Stimulated activated CD4-positive, alpha-beta T cell treated with anti-CD3 and anti-CD28 coated beads, TNF-alpha, amount 100 ng/mL, for 24 hours (primary cell): ENCODE data around the gene MDH1B.
"Not testable (repeated sequence)": the region's sequence is repeated elsewhere in the genome, so short reads cannot be mapped to it uniquely, and the experiment has no call there.

Experiments
- DNase-seq, 3 experiments: peaks; one replicate each; pipeline ENCODE4 v3.0.0-alpha.2; 2020; ENCODE audit warnings: low read depth in 3 of 3

Gene MDH1B

DNA sequence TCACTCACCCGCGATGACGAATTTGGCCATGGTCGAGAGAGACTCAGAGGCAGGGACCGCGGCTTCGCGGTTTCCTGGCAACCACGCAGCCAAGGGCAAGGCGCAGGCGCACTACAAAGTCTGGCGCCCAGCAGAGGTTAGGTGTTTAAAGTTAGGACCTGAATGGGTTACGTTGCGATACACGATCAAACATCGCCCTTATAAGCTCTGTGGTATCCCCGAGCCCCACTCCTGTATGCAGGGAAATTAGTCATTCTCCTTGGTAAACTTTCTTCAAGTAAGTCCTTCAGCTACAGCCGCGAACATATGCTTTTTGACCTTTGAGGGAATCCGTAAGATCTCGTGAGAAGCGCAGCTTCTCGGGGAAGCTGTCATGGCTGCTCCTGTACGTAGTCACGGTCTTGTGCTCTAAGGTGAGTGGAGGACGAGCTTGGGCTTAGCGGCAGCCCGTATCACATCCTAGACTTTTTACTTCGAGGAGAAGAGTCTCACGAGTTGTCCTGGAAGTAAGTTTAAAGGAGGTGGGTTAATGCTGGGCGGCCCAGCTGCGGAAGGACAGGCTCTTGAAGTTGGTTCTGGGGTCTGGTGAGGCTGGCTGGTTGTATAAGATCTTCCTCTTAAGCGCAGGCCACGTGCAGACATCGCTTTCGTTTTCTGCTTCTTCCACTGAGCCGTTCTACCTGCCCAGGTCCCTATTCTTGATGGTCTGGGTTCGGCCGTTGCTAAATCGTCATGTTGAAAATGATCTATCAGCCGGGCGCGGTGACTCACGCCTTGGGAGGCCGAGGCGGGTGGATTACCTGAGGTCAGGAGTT lies at the start of gene MDH1B, which contains the start of gene FASTKD2:
Gene MDH1B (minus strand): TSS at position 87 of the 815 bp plus-strand sequence. CDS start 57 bp downstream, at position 30.
Gene FASTKD2 (plus strand): TSS at position 365 of the 815 bp plus-strand sequence. CDS start 1,088 bp downstream, outside the sequence.
- peak; percentile 64 to 85 (median 74) for DNase-seq

DNA sequence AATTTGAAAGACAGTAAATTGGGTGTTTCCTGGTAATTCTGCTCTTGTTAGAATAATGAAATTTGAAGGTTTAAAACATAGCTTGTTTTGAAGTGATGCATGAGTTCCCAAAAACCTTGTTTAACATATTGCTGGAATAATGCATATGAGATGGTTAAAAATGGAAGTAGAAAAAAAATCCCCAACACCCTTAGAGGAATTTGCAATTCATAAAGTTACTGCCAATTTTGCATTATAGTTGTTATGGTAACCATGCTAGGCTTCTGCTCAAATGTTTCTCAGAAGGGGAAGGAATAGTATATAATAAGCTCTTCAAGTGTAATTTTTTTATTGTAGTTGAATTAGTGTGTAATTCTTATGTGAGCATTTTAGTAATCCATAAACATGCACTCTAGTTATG lies 49.4 kb upstream of the MDH1B start:
- DNase-seq = no peak

DNA sequence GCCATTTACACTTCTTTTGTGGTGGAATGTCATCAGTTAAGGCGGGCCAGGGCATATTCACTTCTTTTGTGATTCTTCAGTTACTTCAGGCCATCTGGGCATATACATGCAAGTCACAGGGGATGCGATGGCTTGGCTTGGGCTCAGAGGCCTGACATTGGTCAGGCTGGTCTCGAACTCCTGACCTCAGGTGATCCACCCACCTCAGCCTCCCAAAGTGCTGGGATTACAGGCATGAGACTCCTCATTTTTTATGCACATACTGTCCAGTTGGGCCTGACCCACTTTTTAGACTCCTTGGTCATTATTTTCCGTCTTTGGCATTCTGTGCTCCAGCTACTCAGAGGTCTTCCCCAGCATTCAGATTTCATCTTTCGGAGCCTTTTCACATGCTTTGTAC lies 47.3 kb upstream of the MDH1B start:
- not testable (repeated sequence) for DNase-seq

DNA sequence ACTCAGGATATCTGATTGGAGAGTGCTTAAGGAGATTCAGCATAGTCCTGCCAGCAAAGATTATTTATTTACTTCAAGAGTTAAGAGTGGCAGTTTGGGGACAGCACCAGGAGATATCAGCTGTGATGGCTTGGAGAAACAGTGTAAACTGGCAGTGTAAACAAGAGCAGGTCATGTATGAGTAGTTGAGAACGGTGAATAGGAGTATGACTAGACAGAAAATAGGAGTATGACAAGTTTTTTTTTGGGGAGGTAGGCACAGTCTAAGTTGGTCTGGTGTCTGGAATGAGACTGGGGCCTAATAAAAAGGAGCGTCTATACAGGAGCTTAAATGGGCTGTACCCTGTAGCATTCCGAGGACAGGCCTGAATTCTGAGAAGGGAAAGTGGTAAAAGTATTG lies 42.5 kb upstream of the MDH1B start:
- not testable (repeated sequence) for DNase-seq

DNA sequence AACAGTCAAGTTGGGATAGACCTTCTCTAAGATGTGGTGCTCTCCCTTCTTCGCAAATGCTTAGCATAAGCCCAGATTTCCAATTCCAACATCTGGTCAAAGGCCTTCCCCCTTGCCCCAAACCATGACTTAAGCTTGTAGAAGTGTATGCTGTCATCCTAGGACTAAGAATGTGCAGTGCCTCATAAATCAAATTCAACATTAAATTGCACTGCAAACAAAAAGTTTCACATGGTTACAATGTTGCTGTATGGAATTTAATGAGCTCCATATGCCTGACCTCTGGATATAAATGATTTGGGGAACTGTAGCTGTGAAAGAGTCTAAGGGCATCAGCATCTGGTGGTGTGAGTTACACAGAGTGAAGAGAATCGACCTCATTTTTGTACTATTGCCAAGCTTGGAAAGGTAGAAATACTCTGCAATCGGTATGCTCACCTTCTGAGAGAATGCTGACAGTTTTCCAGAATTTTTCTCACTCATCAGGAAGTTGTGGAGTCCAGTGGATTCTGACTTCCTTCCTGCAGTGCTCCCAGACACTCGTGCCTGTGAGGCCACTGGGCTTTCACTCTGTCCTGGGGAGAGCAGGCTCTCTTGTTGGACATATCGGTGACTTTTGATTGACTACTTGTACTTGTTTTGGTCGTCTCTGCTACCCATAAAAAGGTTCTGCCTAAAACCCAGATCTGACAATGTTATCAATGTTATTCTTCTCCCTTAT lies 40.9 kb upstream of the MDH1B start:
- no peak for DNase-seq

DNA sequence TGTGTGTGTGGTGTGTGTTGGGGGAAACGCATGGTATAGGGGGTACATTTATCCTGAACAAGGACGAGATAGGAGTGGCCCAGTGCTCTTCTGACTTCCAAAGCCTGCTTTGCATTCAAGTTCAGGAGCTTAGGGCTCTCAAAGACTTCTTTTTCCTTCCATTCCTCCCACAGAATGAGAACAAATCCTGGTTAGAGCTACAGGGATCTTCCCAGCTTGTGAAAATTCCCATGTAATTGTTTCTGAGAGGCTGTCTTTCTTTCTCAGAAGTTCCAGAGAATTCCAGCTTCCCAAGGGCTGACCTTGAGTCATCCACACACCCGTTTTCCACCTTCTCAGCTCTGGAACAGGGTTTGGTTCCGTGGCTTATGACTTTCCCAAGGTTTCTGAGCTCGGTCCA lies 39.2 kb upstream of the MDH1B start:
- DNase-seq = no peak

DNA sequence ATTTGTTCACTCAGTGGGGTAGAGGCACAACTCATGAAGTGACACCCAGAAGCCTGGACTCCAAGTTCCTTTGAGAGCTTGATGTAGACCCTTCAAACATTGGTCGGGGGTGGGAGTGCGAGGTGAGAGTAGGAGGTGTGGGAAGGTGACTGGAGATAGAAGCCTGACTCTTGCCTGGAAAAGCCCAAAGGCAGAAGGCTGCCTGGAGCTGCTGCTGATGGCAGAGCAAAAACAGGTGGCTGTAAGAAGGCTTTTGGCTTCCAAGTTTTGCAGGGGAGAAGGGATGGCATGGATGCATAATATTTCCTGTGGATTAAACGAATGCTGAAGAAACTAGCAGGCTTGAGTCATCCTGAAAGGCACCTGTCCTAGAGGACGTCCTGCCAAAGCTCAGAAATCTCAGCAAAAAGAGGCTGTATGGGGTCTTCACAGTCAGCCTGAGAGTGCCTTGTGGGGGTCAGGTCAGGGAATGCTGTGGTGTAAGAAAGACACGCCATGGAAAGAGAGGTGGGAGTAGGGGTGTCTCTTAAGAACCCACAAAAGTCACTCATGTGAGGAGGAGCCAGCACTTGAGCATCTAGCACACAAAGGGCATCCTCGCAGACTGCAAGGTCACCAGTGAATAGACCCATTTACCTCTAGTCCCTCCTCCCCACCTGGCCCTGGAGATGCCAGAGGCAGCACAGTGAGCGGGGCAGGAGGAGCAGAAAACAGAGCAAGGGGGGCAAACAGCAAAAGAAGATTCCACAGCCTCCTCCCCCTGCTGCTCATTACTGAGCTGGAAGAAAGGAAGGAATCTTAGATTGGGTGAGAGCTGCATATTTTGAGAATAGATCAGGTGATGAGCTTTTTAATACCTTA lies 37.8 kb upstream of the MDH1B start:
- DNase-seq = no peak

DNA sequence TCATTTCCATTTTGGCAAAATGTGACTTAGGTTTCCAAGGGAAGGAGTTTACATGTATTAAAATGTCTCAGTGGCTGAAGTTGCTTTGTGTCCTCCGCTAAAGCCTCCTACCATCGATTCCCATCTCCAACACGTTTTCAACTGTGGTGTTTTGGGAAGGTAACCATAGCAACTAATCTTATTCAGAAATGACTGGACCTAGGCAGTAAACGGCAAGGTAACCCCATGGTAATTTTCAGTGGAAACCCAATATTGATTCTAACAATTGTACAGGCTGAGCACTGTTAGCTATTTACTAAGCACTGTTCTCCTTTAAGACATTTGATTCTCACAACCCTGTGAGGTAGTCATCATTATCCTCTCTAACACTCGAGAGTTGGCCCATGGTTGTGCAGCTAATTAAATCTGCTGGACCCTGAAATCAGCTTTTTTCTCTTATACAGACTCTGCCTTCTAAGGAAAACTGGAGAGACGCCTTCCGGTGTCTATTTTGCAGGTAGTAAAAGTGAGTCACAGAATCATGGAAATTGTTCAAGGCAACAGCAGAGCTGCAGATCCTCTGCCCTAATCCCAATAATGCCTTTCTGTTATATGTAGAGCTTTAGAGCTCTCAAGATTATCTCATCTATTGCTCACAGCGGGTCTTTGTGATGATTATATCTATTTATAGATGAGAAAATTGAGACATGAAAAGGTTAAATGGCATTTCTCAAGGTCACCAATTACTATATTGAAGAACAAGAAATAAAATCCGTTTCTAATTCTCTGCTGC lies 36.5 kb upstream of the MDH1B start:
- no peak for DNase-seq

DNA sequence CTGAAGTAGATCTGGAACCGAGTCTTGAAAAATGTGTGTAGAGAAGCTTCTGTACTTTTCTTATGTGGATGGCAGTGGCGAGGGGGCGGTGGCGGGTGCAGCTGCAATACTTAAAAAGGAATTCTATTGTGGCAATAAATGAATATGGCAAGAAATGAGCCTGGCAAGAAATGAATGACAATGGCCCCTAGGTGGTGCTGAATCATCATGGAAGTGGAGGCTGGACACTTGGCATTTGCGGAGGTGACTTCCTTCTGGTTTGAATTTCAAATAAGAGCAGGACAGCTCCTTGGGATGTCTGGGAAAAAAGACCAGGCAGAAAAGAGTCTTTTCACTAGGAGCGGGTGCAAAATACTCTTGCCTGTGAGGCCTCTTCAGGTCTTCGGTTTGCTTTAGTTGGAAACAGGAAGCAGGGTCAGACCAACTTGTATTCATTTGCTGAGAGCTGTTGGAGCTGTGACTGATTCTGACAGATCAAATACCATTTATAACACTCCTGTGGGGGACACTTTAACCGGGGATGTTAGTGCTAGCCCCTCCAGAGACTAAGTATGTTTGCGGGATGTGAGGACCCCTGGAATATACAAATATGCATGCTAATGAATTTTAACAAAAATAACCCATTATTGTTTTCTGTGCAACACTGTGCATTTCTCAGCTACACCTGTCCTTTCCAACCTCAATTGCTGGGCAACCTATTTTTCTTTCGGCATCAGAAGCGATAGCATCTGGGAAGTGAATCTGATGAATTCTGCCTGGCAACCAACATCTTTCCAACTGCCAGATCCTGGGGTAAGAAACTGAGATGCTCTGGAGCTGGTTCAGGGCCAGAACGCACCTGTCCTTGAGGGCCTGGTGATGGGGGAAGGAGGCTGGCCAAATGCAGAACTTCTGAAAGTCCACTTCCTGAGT lies 35.6 kb upstream of the MDH1B start:
- peak in 2 of 3 experiments; percentile 16 to 27 for DNase-seq

DNA sequence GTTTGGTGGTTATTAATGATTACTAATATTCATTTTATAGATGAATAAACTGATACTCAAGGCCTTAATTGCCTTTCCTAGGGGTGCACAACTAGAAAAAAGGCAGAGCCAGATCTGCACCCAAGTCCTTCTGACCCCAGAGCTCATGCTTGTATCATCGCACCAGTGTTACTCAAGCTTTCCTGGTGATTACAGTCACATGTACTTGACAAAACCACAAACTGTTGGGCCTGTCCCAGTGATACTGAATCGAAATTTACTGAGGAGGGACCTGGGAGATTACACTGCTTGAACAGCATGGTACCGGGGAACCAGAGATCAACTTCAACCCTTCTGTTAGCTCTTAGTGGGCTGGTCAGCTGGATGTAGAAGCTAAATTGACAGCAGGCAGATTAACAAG lies 34.0 kb upstream of the MDH1B start:
- DNase-seq = no peak

DNA sequence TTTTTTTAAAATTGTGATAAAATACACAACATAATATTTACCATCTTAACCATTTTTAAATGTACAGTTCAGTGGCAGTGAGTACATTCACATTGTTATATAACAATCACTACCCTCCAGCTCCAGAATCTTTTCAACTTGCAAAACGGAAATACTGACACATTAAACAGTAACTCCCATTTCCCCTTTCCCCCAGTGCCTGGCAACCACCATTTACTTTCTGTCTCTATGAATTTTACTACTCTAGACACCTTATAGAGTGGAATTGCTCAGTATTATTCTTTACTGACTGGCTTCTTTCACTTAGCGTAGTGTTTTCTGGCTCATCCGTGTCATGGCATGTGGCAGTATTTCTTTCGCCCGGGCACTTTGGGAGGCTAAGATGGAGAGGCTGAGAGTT lies 32.9 kb upstream of the MDH1B start:
- no peak for DNase-seq

DNA sequence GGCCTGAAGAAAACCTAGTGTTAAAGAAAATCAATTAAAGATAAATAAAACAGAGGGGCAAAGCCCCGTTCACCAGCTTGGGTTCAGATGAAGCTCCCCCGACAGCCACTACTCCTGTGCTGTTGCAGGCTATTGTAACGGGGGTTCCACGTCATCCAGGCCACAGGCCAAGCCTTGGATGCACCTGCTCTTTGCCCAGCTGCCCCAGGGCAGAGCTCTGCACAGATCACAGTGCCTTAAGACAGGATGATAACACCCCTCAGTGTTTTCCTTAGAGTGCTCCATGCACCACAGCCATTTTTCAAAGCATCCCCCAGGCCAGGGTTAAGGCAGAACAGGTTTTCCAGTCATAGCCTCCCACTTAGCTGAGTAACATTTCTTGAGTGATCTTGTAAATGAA lies 32.2 kb upstream of the MDH1B start:
- DNase-seq = no peak

DNA sequence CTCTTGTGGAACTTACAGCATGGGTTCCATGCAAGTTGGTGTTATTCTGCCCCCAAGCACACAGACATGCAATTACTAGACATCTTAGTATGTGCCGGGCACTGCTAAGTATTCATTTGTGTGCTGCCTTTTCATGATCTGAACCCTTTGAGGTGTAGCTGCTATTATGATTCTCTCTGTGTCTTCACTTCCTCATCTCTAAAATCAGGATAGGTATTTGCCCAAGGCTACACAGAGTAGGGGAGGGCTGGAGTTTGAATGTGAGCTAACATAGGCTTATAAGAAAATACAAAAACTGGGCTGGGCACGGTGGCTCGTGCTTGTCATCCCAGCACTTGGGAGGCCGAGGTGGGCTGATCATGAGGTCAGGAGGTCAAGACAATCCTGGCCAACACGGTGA lies 27.5 kb upstream of the MDH1B start:
- no peak for DNase-seq

DNA sequence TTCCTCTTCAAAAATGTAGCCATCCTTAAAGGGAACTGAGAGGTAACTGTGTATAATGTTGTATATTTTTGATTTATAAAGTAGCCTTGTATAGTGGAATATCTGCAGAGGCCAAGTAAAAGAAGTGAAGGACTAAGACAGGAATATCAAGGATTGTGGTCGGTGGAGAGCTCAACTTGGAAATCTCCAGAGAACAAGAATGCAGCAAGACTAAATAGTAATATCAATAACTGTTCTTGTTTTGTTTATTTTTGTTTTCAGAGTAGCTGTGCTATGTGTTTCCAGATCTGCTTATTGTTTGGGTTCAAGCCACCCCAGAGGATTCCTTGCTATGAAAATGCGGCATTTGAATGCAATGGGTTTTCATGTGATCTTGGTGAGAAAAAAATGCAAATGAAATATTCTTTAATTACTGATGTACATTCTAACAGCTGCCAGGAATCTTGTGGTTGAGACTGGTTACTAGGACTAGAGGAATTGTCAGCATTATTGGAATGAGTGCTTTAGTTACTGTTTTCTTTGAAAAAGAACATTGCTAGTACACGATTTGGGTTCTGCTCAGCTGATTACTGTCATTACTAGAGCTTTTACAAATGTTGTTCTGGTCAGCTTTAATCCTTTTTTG lies 25.3 kb upstream of the MDH1B start:
- no peak for DNase-seq

DNA sequence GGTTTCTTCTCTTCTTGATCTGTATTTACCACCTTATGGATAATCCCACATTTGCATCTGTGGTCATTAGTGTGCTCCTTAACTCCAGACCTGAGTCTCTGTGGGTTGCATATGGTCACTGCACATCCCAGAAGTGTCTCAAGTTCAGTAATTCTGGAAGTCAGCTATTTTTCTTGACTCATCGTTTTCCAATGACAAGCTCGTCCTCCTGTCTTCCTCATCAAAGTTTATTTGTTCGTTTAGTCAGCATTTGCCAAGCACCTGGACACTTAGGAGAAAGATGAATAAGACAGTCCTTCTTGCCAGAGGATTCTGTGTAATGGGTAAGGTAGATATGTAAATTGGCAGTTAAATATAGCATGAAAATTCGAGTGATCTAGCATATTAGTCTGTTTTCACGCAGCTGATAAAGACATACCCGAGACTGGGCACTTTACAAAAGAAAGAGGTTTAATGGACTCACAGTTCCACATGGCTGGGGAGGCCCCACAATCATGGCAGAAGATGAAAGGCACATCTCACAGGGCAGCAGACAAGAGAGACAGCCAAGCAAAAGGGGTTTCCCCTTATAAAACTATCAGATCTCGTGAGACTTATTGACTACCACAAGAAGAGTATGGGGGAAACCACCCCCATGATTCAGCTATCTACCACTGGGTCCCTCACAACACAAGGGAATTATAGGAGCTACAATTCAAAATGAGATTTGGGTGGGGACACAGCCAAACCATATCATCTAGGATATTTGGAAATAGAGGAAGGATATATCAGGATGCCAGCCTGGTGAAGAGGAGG lies 19.6 kb upstream of the MDH1B start:
- DNase-seq = no peak

DNA sequence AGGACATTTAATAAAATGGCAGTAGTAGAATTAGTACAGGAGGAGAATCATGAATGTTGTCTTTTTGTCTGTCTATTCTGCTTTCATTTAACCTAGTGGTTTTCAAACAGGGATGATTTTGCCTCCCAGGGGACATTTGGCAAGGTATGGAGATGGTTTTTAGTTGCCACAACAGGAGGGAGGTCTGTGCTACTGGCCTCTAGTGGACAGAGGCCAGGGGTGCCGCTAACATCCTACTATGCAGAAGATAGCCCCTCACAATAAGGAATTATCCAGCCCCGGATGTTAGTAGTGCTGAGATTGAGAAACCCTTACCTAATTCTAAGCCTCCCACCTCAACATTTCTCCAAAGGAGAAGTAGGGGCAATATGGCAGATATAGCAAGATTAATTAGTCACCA lies 18.6 kb upstream of the MDH1B start:
- DNase-seq = no peak

DNA sequence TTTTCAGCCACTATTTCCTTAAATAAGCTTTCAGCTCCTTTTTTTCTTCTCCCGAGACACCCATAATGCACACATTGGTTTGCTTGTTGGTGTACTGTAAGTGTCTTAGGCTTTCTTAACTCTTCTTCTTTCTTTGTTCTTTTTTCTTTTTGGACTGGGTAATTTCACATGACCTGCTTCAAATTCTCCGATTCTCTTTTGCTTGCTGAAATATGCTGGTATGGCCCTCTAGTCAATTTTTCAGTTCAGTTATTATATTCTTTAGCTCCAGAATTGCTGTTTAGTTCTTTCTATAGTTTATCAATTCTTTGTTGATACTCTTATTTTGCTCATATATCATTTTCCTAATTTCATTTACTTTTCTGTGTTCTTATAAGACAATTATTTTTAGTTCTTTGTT lies 15.5 kb upstream of the MDH1B start:
- no peak for DNase-seq

DNA sequence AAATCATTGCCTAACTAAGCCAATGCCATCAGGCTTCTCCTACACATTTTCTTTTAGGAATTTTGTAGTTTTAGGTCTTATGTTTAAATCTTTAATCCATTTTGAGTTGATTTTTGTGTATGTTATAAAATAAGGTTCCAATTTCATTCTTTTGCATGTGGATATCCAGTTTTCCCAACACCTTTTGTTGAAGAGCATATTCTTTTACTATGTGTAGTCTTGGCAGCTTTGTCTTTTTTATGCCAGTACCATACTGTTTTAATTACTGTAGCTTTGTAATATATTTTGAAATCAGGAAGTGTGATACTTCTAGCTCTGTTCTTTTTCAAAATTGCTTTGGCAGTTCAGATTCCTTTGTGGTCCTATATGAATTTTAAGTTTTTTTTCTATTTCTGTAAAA lies 11.3 kb upstream of the MDH1B start:
- no peak for DNase-seq

DNA sequence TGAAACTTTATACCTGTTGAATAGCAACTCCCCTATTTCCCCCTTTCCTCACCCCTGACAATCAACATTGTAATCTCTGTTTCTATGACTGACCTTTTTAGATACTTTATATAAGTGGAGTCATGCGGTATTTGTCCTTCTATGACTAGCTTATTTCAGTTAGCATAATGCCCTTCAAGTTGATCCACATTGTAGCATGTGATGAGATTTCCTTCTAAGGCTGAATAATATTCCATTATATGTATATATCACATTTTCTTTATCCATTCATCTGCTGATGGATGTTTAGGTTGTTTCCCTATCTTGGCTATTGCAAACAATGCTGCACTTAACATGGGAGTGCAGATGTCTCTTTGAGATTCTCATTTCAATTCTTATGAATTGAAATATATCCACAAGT lies 9.7 kb upstream of the MDH1B start:
- no peak for DNase-seq
